GM18526 (cell line): ENCODE measurements around the gene TIGD1.

Experiments used
- POLR2A ChIP-seq: IDR thresholded peaks from 3 replicates; pipeline ENCODE4 v1.6.1; 2011; ENCODE audit not compliant: insufficient read length; ENCODE audit errors: extremely low read depth

The TIGD1 gene

DNA sequence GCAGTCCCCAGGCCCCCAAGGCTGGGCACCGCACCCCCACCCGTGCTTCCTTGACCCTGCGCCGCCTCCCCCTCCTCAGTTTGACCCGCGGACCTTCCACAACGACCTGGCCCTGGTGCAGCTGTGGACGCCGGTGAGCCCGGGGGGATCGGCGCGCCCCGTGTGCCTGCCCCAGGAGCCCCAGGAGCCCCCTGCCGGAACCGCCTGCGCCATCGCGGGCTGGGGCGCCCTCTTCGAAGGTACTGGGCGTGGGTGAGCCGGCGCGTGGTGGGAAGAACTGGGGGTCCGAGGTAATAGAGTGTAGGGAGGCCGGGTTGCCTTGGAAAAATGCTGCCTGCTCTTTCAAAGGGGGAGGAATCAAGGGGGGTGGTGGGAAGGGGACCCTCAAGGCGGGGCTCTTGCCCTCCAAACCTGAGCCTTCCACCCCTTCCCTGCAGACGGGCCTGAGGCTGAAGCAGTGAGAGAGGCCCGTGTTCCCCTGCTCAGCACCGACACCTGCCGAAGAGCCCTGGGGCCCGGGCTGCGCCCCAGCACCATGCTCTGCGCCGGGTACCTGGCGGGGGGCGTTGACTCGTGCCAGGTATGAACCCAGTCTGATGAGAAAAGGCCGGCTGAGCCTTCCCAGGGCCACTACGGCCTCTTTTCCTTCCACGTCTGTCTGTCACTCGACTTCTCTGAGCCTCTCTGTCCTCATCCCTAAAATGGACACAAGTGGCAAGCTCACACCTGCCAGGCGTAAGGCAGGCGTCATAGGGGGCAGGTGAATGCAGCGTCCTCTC lies 27.5 kb downstream of the TIGD1 start:
- no peak for TF ChIP-seq POLR2A

DNA sequence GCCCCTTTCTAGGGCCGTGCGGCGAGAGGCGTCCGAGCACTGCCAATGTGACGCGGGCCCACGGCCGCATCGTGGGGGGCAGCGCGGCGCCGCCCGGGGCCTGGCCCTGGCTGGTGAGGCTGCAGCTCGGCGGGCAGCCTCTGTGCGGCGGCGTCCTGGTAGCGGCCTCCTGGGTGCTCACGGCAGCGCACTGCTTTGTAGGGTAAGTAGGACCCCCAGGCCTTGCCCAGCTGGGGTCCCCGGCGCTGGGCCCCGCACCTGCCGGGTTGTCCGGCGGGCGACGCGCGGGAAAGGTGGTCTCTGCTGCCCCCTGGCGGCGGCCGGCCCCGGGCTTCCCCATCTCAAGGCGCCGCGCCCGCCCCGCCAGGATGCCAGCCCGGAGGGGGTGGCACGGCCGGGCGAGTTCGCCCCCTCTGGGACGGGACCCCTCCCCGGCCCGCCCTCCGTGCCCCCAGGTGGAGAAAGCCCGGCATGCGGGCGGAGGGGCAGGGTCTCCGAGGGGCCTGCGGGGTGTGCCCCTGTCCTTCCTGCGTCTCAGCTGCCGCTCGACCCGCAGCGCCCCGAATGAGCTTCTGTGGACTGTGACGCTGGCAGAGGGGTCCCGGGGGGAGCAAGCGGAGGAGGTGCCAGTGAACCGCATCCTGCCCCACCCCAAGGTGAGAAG lies 28.3 kb downstream of the TIGD1 start:
- TF ChIP-seq POLR2A = no peak

DNA sequence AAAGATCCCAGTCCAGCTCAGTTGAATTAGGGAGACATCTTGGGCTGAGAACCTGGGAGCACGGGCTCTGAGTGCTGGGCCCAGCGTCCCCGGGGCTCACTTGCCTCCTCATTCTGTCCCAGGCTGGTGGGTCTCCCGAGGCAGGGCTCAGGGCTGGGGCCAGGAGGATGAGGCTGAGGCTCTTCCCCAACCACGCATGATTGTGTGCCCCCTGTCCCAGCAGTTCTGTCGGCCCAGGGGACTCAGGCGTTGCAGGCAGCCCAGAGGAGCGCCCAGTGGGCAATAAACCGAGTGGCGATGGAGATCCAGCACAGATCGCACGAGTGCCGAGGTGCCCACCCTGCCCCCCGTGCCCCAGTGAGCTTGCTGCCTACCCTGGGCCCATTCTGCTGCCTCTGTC lies 29.3 kb downstream of the TIGD1 start:
- TF ChIP-seq POLR2A = no peak

DNA sequence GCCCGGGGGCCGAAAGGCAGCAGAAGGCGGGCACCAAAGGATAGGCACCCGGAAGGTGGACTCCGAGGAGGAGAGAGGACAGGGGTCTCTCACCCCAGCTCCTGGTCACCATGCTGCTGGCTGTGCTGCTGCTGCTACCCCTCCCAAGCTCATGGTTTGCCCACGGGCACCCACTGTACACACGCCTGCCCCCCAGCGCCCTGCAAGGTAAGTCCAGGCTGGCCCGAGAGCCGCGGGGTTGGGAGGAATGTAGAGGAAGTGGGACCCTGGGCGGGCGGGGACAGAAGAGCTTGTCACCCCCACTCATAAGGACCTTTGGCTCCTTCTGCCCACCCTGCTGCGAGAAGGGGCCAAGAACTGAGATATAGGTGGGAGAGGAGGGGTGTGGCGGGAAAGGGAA lies 29.9 kb downstream of the TIGD1 start:
- no peak for TF ChIP-seq POLR2A

DNA sequence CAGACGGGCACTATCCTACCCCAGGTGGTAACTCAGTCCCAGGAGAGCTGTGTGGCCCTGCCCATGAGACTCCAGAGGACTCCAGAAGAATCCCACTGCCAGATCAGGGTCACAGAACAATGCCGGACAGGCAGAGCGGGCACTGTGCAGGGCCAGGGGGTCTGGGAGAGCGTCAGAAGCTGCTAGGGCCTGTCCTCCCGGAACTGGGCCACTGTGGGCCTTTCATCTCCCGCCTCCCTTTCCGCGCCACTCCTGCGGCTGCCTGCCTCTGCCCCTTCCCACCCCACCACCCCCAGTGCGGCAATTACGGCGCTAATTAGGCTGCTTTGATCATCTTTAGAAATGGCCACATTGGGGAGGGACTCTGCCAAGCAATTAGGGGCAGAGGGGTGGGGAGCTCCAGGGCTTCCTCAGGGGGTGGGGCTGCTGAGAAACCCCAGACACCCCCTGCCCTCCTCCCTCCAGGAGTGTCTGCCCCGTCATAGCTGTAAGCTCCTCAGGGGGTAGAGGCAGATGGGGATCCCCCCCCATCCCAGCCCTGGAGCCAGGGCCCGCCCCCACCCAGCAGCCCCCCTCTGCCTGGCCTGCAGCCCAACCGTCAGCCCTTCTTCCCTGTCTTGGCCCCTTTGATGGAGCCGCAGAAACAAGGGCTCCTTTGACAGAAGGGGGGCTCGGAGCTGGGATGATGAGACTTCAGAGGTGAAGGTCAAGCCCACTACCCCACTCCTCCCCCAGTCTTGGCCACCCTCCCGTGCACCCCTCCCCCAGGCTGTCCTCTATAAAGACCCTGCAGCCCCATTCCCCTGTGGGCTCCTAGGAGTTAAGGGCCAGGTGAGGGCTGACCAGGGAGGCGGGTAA lies 30.5 kb downstream of the TIGD1 start, which contains the start of gene PRSS56:
PRSS56 (plus strand) TSS at position 808 of the 858 bp plus-strand sequence. CDS start 211 bp downstream, outside the sequence.
- no peak for TF ChIP-seq POLR2A

DNA sequence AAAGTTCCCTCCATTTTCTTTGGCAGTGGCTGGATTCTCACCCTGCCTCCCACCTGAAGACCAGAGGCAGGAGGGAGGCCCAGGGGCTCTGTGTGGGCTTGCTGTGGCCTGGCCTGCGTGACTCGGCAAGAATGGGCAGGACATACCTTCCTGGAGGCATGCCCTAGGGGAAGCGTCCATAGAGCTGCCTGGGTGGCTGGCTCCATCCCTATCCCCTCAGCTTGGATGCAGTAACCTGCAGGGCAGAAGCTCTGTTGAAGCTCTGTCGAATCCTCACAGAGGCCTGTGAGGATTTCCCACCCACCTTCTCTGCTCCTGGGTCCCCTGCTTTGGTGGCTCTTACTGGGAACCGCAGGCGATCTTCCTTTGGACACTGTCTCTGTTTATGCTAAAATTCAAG lies 31.5 kb downstream of the TIGD1 start:
- no peak for TF ChIP-seq POLR2A

DNA sequence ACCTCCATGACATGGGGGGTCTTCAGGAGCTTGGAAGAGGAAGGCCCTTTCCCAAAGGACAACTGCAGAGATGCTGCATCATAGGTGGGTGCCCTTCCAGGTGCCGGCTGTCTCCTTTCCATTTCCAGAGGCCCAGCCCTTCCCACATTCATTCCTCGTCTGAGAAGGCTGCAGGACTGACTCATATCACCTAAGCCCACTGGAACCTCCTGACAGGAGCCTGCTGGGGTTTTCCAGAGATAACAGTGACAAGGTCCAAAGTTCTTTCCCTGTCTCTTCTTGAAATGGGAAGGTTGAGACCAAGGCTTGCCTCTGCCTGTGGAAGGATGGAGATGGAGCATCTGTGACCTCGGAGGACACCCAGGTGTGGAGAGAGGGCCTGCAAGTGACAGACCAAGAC lies 33.8 kb downstream of the TIGD1 start:
- no peak for TF ChIP-seq POLR2A

DNA sequence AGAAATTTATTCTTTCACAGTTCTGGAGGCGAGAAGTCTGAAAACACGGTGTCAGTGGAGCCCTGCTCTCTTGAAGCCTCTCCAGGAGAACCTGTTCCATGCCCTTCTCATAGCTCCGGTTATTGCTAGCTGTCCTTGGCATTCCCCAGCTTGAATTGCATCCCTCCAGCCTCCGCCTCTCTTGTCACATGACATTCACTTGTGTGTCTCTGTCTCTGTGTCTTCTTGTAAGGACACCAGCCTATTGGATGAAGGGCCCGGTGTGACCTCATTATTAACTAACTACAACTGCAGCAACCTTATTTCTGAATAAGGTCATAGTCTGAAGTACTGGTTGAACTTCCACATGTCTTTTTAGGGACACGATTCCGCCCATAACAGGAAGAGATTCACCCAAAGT lies 34.7 kb downstream of the TIGD1 start:
- no peak for TF ChIP-seq POLR2A

DNA sequence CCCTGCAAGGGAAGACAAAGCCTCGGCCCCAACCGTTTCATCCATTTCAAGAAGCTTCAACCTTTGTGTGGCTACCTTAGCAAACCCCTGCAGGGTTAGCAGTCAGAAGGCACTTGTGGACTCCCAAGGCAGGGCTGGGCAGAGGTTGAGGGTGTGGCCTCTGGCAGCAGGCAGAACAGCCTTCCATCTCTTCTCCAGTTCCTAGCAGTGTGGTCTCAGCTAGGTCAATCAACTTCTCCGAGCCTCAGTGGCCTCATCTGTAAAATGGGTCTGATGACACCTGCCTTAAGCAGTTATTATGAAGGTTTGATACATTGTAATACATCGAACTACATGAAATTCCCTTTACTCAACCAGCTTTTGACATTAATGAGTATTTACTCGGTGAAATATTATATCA lies 37.0 kb downstream of the TIGD1 start:
- no peak for TF ChIP-seq POLR2A

DNA sequence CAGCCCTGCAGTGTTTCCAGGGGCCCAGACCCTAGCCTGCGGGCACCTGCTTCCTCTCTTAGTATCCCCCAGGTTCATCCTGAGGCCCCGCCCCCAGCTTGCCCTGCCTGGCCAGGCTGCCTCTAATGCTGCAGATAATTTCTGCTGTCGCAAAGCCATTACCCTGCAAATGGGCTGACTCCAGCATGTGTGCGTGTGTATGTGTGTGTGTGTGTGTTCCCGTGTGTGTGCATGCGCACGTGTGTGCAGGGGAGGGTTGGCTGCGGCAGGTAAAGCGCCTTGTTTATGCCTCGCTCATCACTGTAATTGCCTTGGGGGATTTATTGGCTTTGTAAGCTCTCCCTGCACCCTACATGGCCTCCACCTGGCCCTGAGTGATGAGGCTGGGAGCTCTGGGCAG lies 37.8 kb downstream of the TIGD1 start:
- no peak for TF ChIP-seq POLR2A

DNA sequence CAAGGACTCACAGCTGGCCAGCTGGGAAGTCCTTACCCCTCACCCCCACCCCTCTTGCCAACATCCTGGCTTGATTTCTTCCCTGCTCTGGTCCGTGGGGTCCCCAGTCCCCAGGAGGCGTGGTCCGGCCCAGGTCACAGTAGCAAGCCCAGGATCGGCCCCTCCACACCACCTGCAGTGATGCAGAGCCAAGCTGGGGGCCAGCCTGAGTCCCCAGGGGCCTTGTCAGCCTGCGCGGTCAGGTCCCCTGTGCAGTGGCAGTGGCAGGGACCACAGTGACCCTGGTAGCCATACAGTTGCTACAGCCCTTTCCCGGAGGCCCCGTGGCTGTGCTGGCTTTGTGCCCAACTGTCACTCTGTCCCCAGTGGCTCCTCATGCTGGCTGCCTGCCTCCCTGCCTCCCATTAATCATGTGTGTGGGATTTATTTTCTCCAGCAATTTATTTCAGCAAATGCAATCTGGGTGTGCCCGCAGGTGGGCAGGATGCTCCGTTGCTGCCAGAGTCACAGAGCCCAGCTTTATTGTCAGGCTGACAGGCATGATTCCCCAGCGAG lies 38.9 kb downstream of the TIGD1 start:
- no peak for TF ChIP-seq POLR2A

DNA sequence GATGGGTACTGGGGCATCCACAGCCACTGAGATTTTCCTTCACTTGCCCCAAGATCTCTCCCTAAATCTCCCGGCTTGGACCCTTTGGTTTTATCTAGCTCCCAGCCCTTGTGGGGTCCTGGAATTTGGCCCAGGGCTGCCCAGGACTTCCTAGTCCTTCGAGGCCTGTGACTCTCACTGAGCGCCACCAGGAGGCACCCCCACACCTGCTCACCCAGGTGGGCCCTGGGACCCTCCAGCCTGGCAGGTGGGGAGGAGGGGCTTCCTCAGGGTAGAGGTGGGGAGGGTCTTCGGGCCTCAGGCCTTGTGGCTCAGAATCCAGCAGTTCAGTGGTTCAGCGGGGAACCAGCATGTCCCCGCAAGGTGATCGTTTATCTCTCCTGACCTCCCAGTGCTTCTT lies 42.1 kb downstream of the TIGD1 start:
- no peak for TF ChIP-seq POLR2A

DNA sequence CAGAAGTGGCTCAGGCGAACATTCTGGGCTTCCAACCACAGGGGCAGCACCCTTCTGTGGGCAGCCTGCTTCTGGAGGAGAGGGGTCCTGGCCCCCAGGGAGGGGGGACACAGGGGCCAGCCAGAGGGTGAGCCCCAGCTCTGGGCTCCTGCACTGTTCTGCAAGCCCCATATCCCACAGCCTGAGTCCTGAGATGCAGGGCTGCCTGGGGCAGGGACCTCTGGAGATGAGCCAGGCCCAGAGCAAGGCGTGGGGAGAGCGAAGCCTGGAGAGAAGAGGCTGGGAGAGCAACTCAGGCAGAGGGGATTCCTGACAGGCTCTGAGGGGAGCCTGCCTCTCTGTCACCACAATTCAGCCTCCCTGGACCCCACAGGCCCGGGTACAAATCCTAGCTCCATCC lies 43.6 kb downstream of the TIGD1 start:
- TF ChIP-seq POLR2A = no peak

DNA sequence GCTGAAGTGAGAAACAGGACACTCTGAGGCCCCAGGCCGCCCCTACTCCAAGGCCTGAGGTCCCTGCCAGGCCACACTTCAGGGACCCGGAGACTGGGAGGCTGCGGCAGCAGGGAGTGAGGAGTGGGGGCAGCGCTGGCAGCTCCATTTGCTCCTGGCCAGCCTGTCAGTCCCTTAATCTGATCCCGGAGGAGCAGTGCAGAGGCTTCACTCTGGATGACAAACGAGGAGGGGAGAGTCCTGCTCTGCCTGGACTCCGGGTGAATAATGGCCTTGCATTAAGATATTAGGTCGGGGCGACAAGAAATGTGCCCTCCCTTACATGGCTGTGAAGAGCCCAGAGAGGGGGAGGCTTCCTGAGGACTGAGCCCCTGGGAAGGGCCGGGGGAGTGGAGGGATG lies 44.5 kb downstream of the TIGD1 start:
- TF ChIP-seq POLR2A = no peak

DNA sequence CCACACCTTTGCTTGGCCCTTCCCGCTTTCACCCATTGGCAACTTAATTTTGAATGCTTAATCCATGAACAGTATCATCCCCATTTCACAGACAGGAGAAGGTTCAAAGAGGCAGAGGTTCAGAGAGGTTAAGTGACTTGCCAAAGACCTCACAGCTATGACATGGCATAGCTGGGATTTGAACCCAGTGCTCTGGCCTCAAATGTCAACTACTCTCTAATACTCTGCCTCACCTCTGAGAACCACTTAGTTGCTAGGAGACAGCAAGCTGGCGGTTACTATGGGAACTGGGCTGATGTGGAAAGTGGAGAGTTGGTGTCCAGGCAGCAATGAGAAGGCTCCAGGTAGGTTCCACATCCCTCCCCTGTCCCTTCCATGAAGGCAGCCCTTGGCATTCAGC lies 45.9 kb downstream of the TIGD1 start:
- TF ChIP-seq POLR2A = no peak
